H9 (cell line): Measurements from ENCODE around the gene RBFOX1. TPM values are rescaled to one million over a fixed set of nuclear protein-coding genes. Genes with fewer than 3 reads are reported as not detected.

ENCODE experiments used
- DNase-seq: peaks from one replicate; pipeline ENCODE4 v3.0.0-alpha.2; 2017
- H2AFZ ChIP-seq: one replicate; pipeline ENCODE4 v1.6.1; 2013; ENCODE audit warnings: mild to moderate bottlenecking, low read length, control low read depth, moderate library complexity
- H2AK5ac ChIP-seq: 2 replicates; pipeline ENCODE4 v1.6.1; 2013; ENCODE audit warnings: low read length, control low read depth, mixed read lengths; ENCODE audit not compliant: insufficient read length
- H2BK120ac ChIP-seq: one replicate; pipeline ENCODE4 v1.6.1; 2013; ENCODE audit warnings: low read depth, mild to moderate bottlenecking, low read length, control low read depth, inconsistent platforms; ENCODE audit not compliant: poor library complexity, severe bottlenecking
- H2BK12ac ChIP-seq: 2 replicates; pipeline ENCODE4 v1.6.1; 2013; ENCODE audit warnings: low read length, control low read depth, mixed read lengths, low read depth; ENCODE audit not compliant: insufficient read length
- H2BK15ac ChIP-seq: 2 replicates; pipeline ENCODE4 v1.6.1; 2013; ENCODE audit warnings: low read depth, low read length, control low read depth
- H2BK20ac ChIP-seq: one replicate; pipeline ENCODE4 v1.6.1; 2013; ENCODE audit warnings: low read depth, mild to moderate bottlenecking, low read length, control low read depth, inconsistent platforms; ENCODE audit not compliant: poor library complexity, severe bottlenecking
- H2BK5ac ChIP-seq: 2 replicates; pipeline ENCODE4 v1.6.1; 2013; ENCODE audit warnings: low read length, control low read depth, mixed read lengths; ENCODE audit not compliant: insufficient read length
- H3K14ac ChIP-seq: 2 replicates; pipeline ENCODE4 v1.6.1; 2013; ENCODE audit warnings: low read length, control low read depth; ENCODE audit not compliant: insufficient read depth
- H3K18ac ChIP-seq: 2 replicates; pipeline ENCODE4 v1.6.1; 2013; ENCODE audit warnings: low read depth, mild to moderate bottlenecking, mixed read lengths, low read length, control low read depth; ENCODE audit not compliant: insufficient read length
- H3K23ac ChIP-seq: 2 replicates; pipeline ENCODE4 v1.6.1; 2013; ENCODE audit warnings: low read length, control low read depth, mixed read lengths, low read depth; ENCODE audit not compliant: insufficient read length
- H3K23me2 ChIP-seq: 2 replicates; pipeline ENCODE4 v1.6.1; 2013; ENCODE audit warnings: low read depth, mild to moderate bottlenecking, mixed read lengths, low read length, control low read depth; ENCODE audit not compliant: insufficient read length, poor library complexity, severe bottlenecking
- H3K27ac ChIP-seq: 2 replicates; pipeline ENCODE4 v1.5.1; 2013; ENCODE audit warnings: low read length, control low read depth, mixed read lengths, low read depth; ENCODE audit not compliant: insufficient read length
- H3K27me3 ChIP-seq: 2 replicates; pipeline ENCODE4 v1.6.1; 2013; ENCODE audit warnings: low read length, control low read depth, inconsistent platforms; ENCODE audit not compliant: insufficient read depth
- H3K4ac ChIP-seq: 2 replicates; pipeline ENCODE4 v1.6.1; 2013; ENCODE audit warnings: low read depth, mild to moderate bottlenecking, control low read depth, inconsistent platforms, low read length, moderate library complexity
- H3K4me1 ChIP-seq: 2 replicates; pipeline ENCODE4 v1.6.1; 2013; ENCODE audit warnings: low read length, control low read depth, inconsistent platforms; ENCODE audit not compliant: insufficient read depth
- H3K4me2 ChIP-seq: 2 replicates; pipeline ENCODE4 v1.6.1; 2013; ENCODE audit warnings: low read length, control low read depth, mixed read lengths; ENCODE audit not compliant: insufficient read length, insufficient read depth
- H3K56ac ChIP-seq: 2 replicates; pipeline ENCODE4 v1.6.1; 2013; ENCODE audit warnings: low read depth, mild to moderate bottlenecking, mixed read lengths, low read length, control low read depth; ENCODE audit not compliant: insufficient read length
- H3K79me1 ChIP-seq: 2 replicates; pipeline ENCODE4 v1.6.1; 2013; ENCODE audit warnings: low read depth, mild to moderate bottlenecking, moderate library complexity, low read length, control low read depth, inconsistent platforms; ENCODE audit not compliant: insufficient read depth, poor library complexity, severe bottlenecking
- H3K79me2 ChIP-seq: 2 replicates; pipeline ENCODE4 v1.6.1; 2013; ENCODE audit warnings: low read length, control low read depth, inconsistent platforms; ENCODE audit not compliant: insufficient read depth
- H3K9ac ChIP-seq: 2 replicates; pipeline ENCODE4 v1.6.1; 2013; ENCODE audit warnings: low read length, control low read depth, mixed read lengths; ENCODE audit not compliant: insufficient read length; ENCODE audit errors: extremely low read depth
- H3K9me3 ChIP-seq: one replicate; pipeline ENCODE4 v1.6.1; 2013; ENCODE audit warnings: low read depth, low read length, inconsistent platforms; ENCODE audit not compliant: control insufficient read depth
- H3T11ph ChIP-seq: one replicate; pipeline ENCODE4 v1.6.1; 2013; ENCODE audit warnings: mild to moderate bottlenecking, low read length, control low read depth, inconsistent platforms
- H4K20me1 ChIP-seq: one replicate; pipeline ENCODE4 v1.6.1; 2013; ENCODE audit not compliant: control insufficient read depth, insufficient read length, insufficient read depth
- H4K5ac ChIP-seq: 2 replicates; pipeline ENCODE4 v1.6.1; 2013; ENCODE audit warnings: low read depth, mild to moderate bottlenecking, mixed read lengths, low read length, control low read depth; ENCODE audit not compliant: insufficient read length
- H4K8ac ChIP-seq: replicated peaks from 2 replicates; pipeline ENCODE4 v1.6.1; 2013; ENCODE audit warnings: low read length, control low read depth, mixed read lengths, low read depth; ENCODE audit not compliant: insufficient read length
- H4K91ac ChIP-seq: 2 replicates; pipeline ENCODE4 v1.6.1; 2013; ENCODE audit warnings: low read depth, mild to moderate bottlenecking, moderate library complexity, mixed read lengths, low read length, control low read depth; ENCODE audit not compliant: insufficient read length
- H3K27ac Mint-ChIP-seq, 3 experiments: 2 replicates in 2 of 3; 3 replicates in 1 of 3; pipeline ENCODE4 v1.8.0; 2020 to 2021; ENCODE audit warnings: mixed read lengths in 3 of 3, mild to moderate bottlenecking in 1 of 3, moderate library complexity in 1 of 3
- H3K27me3 Mint-ChIP-seq: 2 replicates; pipeline ENCODE4 v1.8.0; 2021; ENCODE audit warnings: low read depth, mild to moderate bottlenecking, moderate library complexity, mixed read lengths
- H3K36me3 Mint-ChIP-seq, 3 experiments: 2 replicates in 2 of 3; 3 replicates in 1 of 3; pipeline ENCODE4 v1.8.0; 2020 to 2021; ENCODE audit warnings: low read depth in 3 of 3, mixed read lengths in 3 of 3; ENCODE audit not compliant: insufficient read depth in 1 of 3
- H3K4me1 Mint-ChIP-seq, 2 experiments: 2 replicates each; pipeline ENCODE4 v1.8.0; 2020; ENCODE audit warnings: mixed read lengths in 2 of 2
- H3K4me3 Mint-ChIP-seq, 2 experiments: 2 replicates in 1 of 2; 3 replicates in 1 of 2; pipeline ENCODE4 v1.8.0; 2020 to 2021; ENCODE audit warnings: mild to moderate bottlenecking in 2 of 2, mixed read lengths in 2 of 2, moderate library complexity in 1 of 2
- H3K9me3 Mint-ChIP-seq, 2 experiments: 2 replicates in 1 of 2; 3 replicates in 1 of 2; pipeline ENCODE4 v1.8.0; 2020; ENCODE audit warnings: mild to moderate bottlenecking in 2 of 2, mixed read lengths in 2 of 2, moderate library complexity in 1 of 2
- CTCF ChIP-seq: fragments of 200-600 bp; sonication (generic); conservative IDR thresholded peaks from 3 replicates; pipeline ENCODE4 v1.8.0; 2021; ENCODE audit warnings: antibody characterized with exemption, mild to moderate bottlenecking
- WGBS: extraction: QIAGEN DNeasy Blood & Tissue Kit; methylation state at CpG from one replicate; pipeline ENCODE4 v1.1.7; 2013; ENCODE audit warnings: missing lambda C conversion rate, low lambda C conversion rate, mixed read lengths; ENCODE audit not compliant: insufficient read length; ENCODE audit errors: extremely low coverage; 5-methylcytosine and 5-hydroxymethylcytosine counted together
- total RNA-seq: library from RNA; stranded (reverse); gene quantifications from 2 replicates; pipeline ENCODE4 v1.2.1, GENCODE V29; 2021

The RBFOX1 gene
- total RNA-seq, 1 experiment from 2014 or later = 2.0 TPM

GRCh38 chr16:7505495-7505894 is 172.8 kb downstream of the RBFOX1 start:
- Histone ChIP-seq H3K79me2 (no peaks in the 10 kb centered on the region), H2BK120ac (no peak overlapping the region), H3T11ph (no peak overlapping the region), H4K20me1 (no peaks in the 10 kb centered on the region), H2BK12ac (no peak overlapping the region), H3K9me3 (no peaks in the 10 kb centered on the region), H3K4ac (no peak overlapping the region), H3K23me2 (no peaks in the 10 kb centered on the region), H3K18ac (no peak overlapping the region), H4K8ac (no peak overlapping the region), H3K56ac (no peak overlapping the region), H2AFZ (no peak overlapping the region), H4K91ac (no peak overlapping the region), H3K23ac (no peak overlapping the region), H2BK20ac (no peak overlapping the region), H2AK5ac (no peak overlapping the region), H4K5ac (no peak overlapping the region), H2BK5ac (no peak overlapping the region), H3K4me1 (no peaks in the 10 kb centered on the region; the same call in 1 of the 2 replicates), H2BK15ac (no peak overlapping the region), H3K4me2 (no peak overlapping the region), H3K14ac (no peak overlapping the region), H3K9ac (no peak overlapping the region), H3K79me1 (no peaks in the 10 kb centered on the region), H3K27ac (no peak overlapping the region), H3K27me3 (no peaks in the 10 kb centered on the region)
- no peaks in the 10 kb centered on the region for H3K36me3 Mint-ChIP-seq
- TF ChIP-seq CTCF = no peak
- H3K4me3 Mint-ChIP-seq = no peak overlapping the region
- peaks cover 15 to 20% of the 10 kb centered on the region in 2 experiments for H3K4me1 Mint-ChIP-seq
- no peaks in the 10 kb centered on the region for H3K9me3 Mint-ChIP-seq
- DNase-seq = no peak
- H3K27me3 Mint-ChIP-seq = 0 out of 2 replicates have a peak, but pooled peaks cover 1% of the 10 kb centered on the region
- no peak overlapping the region for H3K27ac Mint-ChIP-seq
- WGBS = no CpG with 5 or more reads among the region's 4 CpGs
